22Rv1 (cell line): ENCODE data around the gene IGSF9.

ENCODE experiments used
- H3K27ac ChIP-seq: fragments of 450-650 bp; 2 replicates; pipeline ENCODE4 v1.5.1; 2017
- ZFX ChIP-seq: fragments of 450-650 bp; IDR thresholded peaks from 2 replicates; pipeline ENCODE4 v1.6.1; 2017; ENCODE audit warnings: antibody characterized with exemption, borderline replicate concordance
- TF ChIP-seq, protein P1 (sequence below): fragments of 450-650 bp; IDR thresholded peaks from 2 replicates; pipeline ENCODE4 v1.5.1; 2017; ENCODE audit warnings: mild to moderate bottlenecking

Gene IGSF9

DNA sequence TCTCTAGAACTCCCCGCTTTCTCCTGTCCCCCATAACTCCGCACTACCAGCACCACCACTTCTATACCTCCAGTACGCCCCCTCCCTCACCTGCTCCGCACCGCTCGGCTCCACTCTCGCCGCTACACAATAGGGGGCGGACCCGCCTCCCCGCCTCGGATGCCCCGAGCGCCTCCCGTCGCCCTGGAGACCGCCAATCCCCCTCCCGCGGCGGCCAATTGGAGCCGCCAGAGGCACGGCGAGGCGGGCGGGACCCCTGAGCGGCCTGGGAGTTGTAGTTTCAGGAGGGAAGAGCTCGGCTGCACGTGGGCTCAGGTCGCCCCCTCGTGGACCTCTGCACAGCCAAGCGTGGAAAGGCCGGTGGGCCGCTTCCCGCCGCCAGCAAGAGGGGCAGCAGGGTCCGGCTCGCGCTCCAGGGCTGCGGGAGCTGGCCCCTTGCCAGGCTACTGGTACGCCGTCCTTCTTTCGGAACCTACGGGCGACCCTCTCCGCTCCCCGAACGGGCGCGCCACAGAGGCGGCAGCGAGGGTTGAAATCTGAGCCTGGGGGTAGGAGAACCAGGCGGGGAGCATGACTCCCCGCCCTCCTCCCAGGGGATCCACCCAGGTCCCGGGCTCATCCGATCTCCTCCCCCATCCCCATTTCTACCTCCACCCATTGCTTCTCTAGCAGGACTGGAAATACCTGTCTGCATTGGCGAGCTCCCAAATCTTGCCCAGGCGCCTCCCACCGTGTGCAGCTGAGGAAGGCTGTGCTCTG is at the start of gene IGSF9:
Gene IGSF9 (minus strand): TSS at position 131 of the 759 bp plus-strand sequence. CDS start 2,159 bp downstream, outside the sequence.
- peak within 1 kb of the TSS; percentile 96 for H3K27ac ChIP-seq
- no peak for TF ChIP-seq ZFX
- TF ChIP-seq, protein P1, sequence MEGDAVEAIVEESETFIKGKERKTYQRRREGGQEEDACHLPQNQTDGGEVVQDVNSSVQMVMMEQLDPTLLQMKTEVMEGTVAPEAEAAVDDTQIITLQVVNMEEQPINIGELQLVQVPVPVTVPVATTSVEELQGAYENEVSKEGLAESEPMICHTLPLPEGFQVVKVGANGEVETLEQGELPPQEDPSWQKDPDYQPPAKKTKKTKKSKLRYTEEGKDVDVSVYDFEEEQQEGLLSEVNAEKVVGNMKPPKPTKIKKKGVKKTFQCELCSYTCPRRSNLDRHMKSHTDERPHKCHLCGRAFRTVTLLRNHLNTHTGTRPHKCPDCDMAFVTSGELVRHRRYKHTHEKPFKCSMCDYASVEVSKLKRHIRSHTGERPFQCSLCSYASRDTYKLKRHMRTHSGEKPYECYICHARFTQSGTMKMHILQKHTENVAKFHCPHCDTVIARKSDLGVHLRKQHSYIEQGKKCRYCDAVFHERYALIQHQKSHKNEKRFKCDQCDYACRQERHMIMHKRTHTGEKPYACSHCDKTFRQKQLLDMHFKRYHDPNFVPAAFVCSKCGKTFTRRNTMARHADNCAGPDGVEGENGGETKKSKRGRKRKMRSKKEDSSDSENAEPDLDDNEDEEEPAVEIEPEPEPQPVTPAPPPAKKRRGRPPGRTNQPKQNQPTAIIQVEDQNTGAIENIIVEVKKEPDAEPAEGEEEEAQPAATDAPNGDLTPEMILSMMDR, result peak; percentile 90

- TF ChIP-seq, protein P1, result no peak
- TF ChIP-seq ZFX, result no peak
- no peak overlapping the region for H3K27ac ChIP-seq
Observed at GRCh38 chr1:159994896-159995295, 49.5 kb upstream of the IGSF9 start.

GRCh38 chr1:159993911-159994310 is 48.5 kb upstream of the IGSF9 start:
- no peak overlapping the region for H3K27ac ChIP-seq
- TF ChIP-seq, protein P1, result no peak
- no peak for TF ChIP-seq ZFX

GRCh38 chr1:159992161-159992560 is 46.7 kb upstream of the IGSF9 start:
- no peak for TF ChIP-seq ZFX
- TF ChIP-seq, protein P1, result no peak
- no peak overlapping the region for H3K27ac ChIP-seq

DNA sequence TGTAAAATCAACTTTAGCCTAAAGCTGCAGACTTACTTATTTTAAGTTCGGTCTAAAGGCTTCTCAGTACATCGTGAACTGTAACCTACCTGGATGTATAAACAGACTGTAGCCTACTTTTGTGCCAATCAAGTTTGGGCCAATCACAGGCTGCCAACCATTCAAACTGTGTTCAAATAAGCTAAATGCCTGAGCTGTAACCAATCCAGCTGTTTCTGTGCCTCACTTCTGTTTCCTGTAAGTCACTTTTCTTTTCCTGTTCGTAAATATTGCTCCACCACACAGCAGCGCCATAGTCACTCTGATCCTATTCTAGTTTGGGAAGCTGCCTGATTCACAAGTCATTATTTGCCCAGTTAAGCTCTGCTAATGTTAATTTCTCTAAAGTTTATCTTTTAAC is 46.1 kb upstream of the IGSF9 start:
- no peak for TF ChIP-seq ZFX
- TF ChIP-seq, protein P1, result no peak
- no peak overlapping the region for H3K27ac ChIP-seq

GRCh38 chr1:159990005-159990404 is 44.6 kb upstream of the IGSF9 start:
- H3K27ac ChIP-seq, result no peak overlapping the region
- TF ChIP-seq, protein P1, result no peak
- TF ChIP-seq ZFX, result no peak

- TF ChIP-seq ZFX, result no peak
- TF ChIP-seq, protein P1, result no peak
Observed at GRCh38 chr1:159989581-159989980, 44.2 kb upstream of the IGSF9 start.

More at GRCh38 chr1:159989581-159989980, 44.2 kb upstream of the IGSF9 start:
- no peak overlapping the region for H3K27ac ChIP-seq
